Activated CD4-positive, alpha-beta T cell treated with anti-CD3 and anti-CD28 coated beads, Interleukin-2, Interleukin-4, amounts not matched to agents 100 ng/mL and 50 ng/mL, durations not matched to agents 16 hours and 8 hours (primary cell): Measurements from ENCODE around the gene GSG1L.

ENCODE experiments used
- DNase-seq: peaks from one replicate; pipeline ENCODE4 v3.0.0-alpha.2; 2020; ENCODE audit warnings: low spot score

GSG1L gene

DNA sequence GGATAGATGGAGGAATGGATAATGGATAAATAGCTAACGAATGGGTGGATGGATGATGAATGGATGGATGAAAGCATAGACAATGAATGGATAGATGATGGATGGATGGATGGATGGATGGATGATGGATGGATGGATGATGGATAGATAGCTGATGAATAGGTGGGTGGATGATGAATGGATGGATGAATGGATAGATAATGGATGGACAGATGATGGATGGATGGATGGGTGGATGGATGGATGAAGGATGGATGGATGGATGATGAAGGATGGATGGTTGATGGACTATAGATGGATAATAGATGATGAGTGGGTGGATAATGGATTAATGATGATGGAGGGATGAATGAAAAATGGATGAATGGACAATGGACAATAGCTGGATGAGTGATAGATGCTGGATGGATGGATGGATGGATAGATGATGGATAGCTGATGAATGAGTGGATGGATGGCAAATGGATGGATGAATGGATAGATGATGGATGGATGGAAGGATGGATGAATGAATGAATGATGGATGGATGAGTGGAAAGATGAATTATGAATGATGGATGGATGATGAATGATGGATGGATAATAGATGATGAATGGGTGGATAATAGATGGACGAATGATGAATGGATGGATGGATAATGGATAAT, 273.8 kb downstream of the GSG1L start:
- no peak for DNase-seq

DNA sequence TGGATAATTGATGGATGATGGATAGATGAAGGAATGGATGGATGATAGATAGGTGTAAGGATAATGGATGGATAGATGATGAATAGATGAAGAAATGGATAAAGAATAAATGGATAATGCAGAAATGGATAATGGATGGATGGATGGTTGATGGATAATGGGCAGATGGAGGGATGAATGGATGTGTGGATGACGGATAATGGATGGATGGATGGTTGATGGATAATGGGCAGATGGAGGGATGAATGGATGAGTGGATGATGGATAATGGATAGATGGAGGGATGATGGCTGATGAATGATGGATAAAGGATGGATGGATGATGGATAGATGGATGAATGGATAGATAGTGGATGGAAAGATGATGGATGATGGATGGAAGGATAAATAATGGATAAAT, 274.4 kb downstream of the GSG1L start:
- DNase-seq: no peak

DNA sequence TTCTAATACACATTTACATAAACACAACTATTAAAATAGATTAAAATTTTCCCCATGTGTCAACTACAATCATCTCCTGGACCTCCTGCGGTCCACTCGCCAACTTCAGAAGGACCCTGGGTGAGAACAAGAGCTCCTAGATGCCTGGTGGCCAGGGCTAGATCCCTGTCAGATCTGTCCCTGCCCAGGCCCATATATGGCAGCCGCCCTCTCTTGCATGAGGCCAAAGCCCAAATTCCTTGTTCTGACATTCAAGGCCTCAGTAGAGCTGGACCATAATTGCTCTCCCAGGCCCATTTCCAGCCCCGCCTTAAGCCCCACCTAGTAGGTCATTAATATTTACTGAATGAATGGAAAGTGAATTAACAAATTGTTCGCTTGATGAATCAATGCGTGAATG, 275.8 kb downstream of the GSG1L start:
- DNase-seq: no peak

DNA sequence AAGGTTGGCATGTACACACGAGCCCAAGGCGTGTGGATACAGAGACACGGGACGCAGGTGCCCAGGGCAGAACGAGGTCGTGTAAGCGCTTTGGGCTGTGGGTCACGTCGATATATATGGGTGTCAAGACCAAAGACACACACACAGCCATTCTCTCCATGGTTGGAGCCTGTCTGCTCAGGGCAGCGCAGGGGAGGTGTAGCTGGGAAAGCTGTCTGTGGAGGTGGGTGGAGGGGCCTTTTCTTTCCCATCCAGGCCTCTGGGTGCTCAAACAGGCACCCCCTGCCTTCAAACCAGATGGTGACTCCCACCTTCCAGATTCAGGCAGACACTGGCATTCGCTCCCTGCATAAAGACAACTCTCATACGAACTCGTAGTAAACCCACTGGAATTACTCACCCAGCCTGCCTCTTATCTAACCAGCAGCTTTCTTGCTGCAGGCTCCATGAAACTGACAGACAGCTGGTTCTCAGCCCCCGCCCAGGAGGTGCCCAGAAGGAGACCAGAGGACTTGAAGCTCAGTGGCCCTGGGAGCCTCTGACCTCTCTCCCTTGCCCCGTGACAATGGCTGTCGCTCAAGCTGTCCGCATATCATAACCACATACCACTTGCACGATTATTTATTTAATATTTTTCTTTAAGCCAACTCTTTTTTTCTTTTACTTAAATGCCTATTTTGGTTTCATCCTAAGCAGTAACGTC, 276.4 kb downstream of the GSG1L start:
- no peak for DNase-seq

DNA sequence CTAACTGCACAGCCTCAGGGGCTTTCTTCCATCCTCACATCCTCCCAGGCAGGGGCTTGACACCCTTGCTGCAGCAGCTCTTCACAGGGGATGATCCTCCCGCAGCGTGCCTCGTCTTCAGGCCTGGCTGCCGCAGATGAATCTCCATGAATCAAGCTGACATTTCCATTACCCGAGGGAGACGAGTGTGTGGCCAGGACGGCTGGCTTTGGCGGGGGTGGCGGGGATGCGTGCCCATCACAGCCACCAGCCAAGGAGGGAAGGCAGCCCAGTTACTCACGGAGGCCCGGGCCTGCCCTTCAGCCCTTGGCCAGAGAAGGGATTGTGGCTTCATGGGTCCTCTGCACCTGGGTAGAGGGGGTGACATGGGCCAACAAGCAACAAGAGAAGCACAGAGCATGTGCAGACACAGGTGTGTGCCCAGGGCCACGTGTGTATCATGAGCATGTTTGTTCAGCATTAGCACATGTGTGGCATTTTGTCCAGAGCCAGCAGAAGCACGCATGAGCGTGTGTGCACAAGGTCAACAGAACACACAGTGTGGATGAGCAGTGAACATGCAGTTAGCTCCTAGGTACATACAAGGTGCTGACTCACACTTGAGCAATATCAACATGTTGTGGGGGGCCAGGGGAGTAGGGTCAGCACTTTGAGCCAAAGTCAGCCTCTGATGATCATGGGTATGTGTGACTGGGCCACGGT, 277.1 kb downstream of the GSG1L start:
- no peak for DNase-seq

DNA sequence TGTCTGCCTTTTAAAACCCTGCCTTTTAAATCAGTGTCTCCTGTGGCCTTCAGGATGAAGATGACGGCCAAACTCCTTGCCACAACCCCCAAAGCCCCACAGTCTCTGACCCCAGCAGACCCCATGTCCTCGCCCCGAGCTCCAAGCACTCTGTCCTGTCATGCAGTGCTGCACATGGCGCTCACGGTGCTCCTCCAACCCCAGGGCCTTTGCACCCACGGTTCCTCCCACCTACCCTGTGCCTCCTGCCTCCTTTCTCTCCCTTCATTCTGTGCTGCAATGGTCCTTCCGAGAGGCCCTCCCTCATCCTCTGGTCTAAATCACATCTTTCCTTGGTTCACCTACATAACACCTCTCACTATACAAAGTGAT, 278.2 kb downstream of the GSG1L start:
- no peak for DNase-seq

DNA sequence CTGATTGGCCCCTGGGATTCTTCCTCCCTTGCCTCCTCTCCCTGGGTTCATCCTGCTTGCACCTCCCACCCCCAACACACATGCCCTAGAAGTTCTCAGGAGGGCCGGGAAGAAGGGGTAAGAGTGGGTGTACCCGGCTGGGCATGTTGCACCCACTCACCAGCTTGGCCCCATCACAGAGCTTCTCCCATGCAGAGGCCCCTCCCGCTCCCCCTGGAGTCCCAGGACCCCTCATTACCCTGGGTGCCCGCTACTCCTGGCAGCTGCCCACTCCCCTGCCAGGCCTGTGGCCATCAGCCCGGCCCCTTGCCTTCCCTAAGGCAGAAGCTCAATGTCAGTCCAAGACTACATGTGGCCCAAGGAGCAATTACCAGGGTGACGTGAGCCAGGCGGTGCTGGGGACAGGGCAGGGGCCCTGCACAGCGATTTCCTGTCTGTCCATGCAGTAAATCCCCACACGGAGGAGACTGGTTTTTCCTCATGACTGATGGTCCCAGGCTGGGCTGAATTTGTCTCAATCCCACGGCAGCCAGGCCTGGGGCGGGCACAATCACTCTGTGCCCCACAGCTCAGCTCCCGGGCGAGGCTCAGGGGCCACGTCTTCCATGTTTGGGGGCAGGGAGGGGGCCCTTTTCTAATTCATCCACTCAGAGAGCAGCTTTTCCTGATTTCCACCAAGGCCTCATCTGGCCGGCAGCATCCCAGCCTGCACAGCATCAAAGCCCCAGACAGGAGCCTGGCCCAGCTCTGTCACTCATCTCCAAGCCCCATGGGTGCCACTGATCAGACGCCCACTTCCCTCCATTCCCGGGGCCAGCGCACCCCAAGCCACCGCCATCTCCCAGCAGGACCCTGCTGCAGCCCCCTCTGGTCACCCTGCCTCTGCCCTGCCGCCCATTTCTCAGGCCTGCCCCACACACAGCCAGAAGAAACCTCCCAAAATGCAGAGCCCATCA, 278.9 kb downstream of the GSG1L start:
- DNase-seq: no peak

DNA sequence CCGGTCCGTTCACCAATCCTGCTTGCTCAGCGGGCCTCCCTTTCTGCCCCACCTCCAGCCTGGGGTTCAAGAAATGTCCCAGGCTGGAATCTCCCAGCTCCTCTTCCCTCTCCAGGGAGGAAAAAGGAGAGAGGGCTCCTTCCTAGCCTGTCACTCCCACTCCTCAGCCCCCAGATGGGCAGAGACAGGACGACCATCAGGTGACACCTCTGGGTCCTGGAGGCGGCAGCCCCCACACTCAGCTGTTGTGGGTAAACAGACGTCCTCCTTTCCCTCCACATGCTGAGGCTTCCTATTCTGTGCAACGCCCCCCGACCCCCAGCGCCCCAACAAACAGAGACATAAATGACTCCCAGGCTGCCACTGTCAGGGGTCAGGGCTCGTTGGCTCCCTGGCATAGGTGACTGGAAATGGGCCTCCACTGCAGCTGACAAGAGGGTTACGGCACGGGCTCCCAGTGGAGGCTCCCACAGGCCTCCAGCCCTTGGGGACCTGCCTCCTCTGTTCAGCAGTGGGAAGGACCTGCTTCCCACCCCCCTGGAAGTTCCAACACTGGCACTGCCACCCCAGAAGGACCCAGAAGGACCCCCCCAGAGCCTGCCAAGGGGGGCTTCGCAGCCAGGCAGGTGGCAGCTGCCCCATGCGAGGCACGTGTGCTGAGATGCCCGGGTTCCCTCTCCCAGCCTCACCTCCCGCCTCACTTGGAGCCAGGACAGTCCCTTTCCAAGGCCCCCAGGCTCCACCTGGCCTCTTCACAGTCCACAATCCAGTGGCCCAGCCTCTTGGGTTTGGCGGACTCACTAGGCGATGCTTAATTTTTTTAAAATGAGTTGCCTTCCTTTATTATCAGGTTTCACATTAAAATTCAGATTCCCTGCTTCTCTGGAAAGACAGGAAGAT, 281.3 kb downstream of the GSG1L start:
- no peak for DNase-seq

DNA sequence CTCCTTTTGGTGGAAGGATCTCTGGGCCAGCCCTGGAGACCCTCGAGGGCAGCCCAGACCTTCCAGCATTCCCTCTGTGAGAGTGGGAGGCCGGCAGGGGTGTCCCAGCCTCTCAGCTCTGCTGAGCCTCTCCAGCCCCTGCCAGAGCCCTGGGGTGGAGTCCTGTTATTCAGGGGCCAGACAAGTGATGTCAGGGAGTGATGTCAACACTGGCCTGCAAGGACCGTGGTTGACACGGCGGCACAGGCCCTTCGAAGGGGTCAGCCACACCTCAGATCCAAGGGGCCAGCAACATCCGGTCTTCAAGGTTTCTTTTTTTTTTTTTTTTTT, 282.4 kb downstream of the GSG1L start:
- DNase-seq: no peak

DNA sequence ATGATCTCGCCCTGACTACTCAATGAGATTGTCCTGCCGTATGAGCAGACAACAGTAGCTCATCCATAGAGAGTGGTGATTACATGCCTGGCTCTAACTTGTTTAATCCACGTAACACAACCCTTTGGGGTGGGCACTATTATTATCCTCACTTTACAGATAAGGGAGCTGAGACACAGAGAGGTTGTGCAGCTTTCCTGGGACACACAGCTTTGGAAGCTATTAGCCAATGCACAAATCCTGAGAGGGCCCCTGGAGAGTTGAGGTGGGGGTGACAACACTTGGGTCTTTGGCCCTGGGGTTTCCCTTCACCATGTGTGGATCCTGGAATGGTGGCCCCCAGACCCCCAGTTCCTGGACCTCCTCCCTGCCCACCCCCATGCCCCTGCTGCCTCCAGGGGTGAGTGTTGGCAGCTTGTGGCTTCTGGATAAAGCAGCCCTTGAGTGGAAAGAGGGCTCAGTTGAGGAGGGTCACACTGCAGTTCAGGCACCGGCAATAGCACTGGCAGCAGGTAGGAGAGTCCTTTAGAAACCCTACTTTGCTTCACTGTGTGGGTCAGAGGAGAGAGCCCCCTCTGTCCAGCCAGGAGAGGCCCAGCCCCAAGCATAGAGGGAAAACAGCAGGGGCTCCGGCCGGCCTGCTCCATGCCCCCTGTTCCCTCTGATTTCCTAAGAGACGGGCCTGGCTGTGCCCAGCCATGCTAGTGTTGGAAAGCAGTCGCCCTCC, 282.9 kb downstream of the GSG1L start:
- DNase-seq: no peak

DNA sequence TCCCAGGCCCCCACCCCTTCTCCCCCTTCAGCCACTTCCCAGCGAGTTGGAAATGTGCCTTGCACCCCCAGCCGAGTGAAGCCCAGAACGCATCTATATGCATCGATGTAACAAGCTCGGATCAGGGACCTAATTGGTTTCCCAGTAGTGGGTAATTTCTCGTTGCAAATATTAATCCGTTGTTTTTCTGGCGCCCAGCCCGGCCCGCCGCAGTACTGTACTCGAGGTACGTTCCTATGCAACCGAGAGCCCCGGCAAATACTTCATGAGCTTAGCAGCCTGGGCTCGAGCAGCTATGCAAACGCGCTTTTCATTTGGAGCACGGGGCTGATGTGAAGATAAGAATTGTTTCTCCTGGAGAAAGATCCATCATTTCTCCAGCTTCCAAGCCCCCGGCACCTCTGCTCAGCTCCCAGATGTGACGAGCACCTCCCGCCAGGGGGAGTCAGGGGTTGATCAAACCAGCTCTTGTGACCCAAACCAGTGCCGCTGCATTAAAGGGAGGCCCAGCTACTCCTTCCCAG, 283.8 kb downstream of the GSG1L start:
- no peak for DNase-seq

DNA sequence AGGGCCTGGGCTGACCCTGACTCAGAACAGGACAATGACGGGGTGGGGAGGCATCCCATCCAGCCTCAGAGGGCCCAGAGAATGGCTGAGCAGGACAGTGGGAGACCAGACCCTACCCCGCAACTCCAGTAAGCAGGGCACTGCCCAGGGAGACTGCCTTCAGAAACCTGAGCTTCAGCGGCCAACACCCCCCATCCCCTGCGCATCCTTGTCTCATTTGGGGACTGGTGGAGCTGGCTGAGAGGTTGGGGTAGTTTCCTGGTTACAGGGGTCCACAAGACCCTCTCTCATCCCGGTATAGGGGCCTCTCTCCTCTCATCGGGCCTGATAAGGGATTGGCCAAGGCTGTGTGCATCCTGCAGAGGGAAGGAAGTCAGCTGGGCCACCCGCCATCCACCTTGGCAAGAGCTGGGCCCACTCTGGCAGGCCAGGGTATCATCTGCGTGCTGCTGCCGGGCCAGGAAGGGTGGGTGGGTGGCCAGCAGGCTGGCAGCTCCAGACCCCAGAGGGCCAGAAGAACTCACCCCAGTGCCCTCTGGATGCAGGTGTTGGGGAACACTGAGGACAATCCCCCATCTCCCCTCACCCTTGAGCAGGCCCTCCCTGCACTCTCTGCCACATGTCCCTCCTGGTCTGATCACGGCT, 284.5 kb downstream of the GSG1L start:
- DNase-seq: no peak

DNA sequence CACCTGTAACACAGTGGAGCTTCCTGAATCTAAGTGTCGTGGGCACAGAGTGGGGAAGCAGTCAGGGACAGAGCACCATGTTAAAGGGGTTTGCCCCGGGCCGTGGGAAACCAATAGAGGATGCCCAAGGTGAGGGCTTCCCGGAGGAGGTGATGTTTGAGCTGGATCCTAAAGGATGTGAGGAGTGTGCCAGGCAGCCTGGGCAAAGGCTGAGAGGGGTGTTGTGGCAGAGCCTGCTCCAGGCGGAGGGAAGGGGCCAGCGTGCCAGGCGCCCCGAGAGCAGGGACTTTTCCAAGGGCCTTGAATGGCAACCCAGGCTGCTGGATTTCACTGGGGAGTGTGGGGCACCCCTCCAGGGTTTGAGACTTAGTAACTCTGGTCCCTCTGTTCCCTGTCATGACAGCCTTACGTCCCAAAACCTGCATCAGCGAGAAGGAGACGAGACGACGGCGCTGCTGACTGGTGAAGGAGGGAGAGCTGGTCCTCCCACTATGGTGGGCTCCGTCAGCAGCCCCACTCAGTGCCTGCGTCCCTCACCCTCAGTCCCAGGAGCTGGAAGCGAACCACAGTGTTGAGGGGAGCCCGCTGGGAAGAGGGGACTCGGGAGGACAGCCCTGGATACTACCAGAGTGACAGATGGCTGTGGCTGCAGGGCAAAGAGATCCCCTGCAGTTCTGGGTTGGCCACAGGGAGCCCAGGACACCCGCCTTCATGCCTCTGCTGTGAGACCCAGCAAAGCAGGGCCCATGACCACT, 285.2 kb downstream of the GSG1L start:
- DNase-seq: no peak

DNA sequence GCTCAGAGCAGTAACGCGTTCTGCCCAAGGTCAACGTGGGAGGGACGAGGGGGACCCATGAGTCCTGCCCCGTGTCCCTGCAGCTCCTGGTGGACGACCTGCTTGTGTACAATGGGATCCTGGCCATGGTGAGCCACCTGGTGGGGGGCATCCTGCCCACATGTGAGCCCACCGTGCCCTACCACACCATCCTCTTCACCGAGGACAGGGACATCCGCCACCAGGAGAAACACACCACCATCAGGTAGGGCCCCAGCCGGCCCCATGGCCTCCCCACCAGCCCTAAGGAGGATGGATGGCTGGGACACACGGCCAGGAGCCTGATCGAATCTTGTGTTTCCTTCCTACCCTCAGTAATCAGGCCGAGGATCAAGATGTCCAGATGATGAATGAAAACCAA, 286.0 kb downstream of the GSG1L start:
- no peak for DNase-seq

DNA sequence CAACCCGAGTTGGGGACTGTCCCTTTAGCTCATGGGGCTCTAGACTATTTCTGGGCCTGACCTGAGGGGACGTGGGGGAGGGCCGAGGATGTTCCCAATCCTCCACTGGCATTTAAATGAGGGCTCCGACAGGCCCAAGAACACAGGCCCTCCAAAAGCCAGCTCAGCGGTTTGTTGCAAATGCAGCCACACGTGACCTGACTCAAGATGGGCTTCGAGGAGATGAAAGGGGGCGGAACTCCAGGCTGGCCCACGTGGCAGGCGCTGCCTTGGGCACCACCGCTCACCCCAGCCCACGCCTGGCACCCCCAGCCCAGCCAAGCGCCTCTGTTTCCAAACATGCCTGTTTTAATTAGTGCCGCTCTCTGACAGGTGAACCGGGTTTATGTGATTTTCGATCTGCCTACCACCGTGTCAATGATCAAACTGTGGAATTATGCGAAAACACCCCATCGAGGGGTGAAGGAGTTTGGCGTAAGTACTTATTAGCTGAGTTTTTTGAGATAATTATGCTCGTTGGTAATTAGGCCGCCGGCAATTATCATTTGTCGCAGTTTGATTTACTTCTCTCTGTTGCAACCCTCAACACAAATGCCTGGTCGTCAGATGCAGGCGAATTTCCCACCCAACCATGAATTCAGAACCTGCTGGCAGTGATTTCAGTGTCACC, 286.8 kb downstream of the GSG1L start:
- DNase-seq: no peak

DNA sequence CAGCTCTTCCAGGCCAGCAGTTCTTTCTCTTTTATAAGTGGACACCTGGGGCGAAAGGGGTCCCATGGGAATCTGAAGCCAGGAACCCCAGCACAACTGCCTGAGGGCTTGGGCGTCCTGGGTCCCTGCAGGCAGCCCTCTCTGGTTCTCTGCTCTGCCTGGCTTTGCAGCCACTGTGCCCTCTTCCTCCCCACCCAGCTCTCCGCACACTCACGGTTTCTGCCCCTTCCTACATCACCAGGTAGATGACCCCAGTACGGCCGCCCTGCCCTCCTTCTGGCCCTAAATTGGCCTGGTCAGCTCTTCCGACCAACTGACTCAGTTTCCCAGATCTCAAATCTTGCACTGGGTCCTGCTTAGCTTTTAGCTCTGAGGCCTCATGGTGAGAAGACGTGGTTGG, 288.3 kb downstream of the GSG1L start:
- DNase-seq: no peak

DNA sequence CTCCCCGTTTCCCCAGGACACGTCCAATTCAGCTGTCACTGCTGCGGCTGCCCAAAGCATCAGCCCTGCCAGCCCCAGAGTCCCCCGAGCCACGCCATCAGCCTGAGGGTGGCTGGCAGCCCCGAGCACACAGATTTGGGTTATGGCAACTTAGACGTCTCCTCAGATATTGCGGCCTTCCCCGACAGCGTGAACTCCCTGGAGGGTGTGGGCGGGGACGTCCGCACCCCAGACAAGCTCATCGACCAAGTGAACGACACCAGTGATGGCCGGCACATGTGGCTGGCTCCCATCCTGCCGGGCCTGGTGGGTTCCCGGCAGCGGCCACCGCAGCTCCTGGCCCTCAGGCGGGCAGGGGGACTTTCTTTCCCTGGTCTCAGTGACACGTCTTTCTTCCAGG, 288.7 kb downstream of the GSG1L start:
- DNase-seq: no peak

DNA sequence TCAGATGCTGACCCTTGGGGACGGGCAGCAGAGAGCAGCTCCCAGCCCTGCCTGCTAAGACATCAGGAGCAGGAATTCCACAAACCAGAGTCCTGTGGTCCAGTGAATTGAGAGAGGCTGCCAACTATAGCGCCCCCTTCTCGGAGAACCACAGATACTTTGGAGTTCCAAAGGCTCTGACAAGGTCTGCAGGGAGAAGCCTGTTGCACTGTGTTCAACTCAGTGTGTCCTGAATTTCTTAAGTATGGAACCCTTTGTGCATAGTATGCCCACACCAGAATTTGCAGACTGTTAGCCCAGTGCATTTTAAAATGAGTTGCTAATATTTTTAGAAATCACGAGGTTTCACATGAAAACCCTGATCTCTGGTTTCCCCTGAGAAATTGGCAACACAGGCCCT, 290.2 kb downstream of the GSG1L start:
- DNase-seq: no peak
